Measurements from ENCODE around the gene PCCA. TPM values are rescaled to one million over a fixed set of nuclear protein-coding genes. Genes with fewer than 3 reads are reported as not detected.

Gene PCCA
- total and polyA plus RNA-seq, 2 of the 13 experiments (the other 11 are each of a cell fraction or from before 2014, with no cell fraction given) = 15.0 to 32.2 TPM

DNA sequence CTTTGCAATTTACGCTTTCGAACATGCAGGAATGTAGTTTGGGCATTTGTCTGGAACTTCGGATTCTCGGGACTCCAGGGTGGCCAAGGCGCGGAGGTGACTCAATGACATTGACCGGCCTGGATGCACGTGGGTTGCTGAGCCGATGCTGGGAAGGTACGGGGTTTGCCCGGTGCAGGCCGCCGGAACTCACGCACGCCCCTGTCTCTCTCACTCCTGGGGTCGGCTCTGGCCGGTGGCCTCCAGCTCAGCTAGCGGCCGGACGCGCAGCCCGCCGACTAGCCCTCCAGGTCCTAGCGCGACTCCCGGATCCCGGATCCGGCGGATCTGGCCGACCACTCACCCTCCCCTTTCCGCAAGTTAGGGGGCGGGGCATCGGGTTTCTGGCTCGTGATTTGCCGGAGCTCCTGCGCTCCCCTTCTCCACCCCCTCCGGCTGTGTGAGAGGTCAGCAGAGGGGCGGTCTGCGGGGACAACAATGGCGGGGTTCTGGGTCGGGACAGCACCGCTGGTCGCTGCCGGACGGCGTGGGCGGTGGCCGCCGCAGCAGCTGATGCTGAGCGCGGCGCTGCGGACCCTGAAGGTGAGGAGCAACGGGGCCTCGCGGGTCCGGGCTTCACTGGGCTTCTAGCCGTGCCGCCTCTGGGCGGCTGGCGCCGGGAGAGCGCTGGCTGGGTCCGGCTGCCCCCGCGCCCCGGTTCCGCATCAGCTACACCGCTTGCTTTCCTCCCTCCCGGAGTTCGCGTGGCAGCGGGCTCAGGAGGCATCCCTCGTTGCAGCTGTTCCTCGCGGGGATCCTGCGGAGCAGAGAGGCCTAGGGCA is at the start of gene PCCA (continued):
- TF ChIP-seq SRSF9 (IDR thresholded peaks at IDR 0.05; ENCODE audit: borderline replicate concordance, insufficient read depth, low read depth, low read length, poor library complexity, severe bottlenecking) (no peak), ZNF879 (CRISPR knock-in tag; IDR thresholded peaks at IDR 0.05) (no peak), NR2C2 (CRISPR knock-in tag; IDR thresholded peaks at IDR 0.05; ENCODE audit: borderline replicate concordance) (peak; percentile 95), ZNF678 (CRISPR knock-in tag; IDR thresholded peaks at IDR 0.05) (peak; percentile 57; the same call in 1 of the 2 replicates), SP140L (CRISPR knock-in tag; IDR thresholded peaks at IDR 0.05; ENCODE audit: borderline replicate concordance) (peak; percentile 19; the same call in 1 of the 2 replicates), ZNF891 (CRISPR knock-in tag; IDR thresholded peaks at IDR 0.05) (peak; percentile 83; the same call in 1 of the 2 replicates), KDM3A (CRISPR knock-in tag; IDR thresholded peaks at IDR 0.05; ENCODE audit: low read depth) (peak; percentile 60; the same call in 1 of the 2 replicates), ZNF629 (CRISPR knock-in tag; conservative IDR thresholded peaks at IDR 0.05) (0 out of 2 replicates have a peak, but pooled peaks have one; percentile 24), ELF3 (CRISPR knock-in tag; IDR thresholded peaks at IDR 0.05) (peak; percentile 65), CREM (IDR thresholded peaks at IDR 0.05) (no peak), CREM (CRISPR knock-in tag; IDR thresholded peaks at IDR 0.05) (no peak), POLR2G (IDR thresholded peaks at IDR 0.05; ENCODE audit: low read depth, low read length) (peak; percentile 78), KDM4B (CRISPR knock-in tag; IDR thresholded peaks at IDR 0.05) (peak; percentile 60; the same call in 1 of the 2 replicates), RNF2 (conservative IDR thresholded peaks at IDR 0.05; ENCODE audit: low read depth) (0 out of 2 replicates have a peak, but pooled peaks have one; percentile 26)
- TF ChIP-seq, protein P1, sequence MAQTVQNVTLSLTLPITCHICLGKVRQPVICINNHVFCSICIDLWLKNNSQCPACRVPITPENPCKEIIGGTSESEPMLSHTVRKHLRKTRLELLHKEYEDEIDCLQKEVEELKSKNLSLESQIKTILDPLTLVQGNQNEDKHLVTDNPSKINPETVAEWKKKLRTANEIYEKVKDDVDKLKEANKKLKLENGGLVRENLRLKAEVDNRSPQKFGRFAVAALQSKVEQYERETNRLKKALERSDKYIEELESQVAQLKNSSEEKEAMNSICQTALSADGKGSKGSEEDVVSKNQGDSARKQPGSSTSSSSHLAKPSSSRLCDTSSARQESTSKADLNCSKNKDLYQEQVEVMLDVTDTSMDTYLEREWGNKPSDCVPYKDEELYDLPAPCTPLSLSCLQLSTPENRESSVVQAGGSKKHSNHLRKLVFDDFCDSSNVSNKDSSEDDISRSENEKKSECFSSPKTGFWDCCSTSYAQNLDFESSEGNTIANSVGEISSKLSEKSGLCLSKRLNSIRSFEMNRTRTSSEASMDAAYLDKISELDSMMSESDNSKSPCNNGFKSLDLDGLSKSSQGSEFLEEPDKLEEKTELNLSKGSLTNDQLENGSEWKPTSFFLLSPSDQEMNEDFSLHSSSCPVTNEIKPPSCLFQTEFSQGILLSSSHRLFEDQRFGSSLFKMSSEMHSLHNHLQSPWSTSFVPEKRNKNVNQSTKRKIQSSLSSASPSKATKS (CRISPR knock-in tag; IDR thresholded peaks at IDR 0.05) = peak; percentile 26; the same call in 1 of the 2 replicates
- TF ChIP-seq, protein P2, sequence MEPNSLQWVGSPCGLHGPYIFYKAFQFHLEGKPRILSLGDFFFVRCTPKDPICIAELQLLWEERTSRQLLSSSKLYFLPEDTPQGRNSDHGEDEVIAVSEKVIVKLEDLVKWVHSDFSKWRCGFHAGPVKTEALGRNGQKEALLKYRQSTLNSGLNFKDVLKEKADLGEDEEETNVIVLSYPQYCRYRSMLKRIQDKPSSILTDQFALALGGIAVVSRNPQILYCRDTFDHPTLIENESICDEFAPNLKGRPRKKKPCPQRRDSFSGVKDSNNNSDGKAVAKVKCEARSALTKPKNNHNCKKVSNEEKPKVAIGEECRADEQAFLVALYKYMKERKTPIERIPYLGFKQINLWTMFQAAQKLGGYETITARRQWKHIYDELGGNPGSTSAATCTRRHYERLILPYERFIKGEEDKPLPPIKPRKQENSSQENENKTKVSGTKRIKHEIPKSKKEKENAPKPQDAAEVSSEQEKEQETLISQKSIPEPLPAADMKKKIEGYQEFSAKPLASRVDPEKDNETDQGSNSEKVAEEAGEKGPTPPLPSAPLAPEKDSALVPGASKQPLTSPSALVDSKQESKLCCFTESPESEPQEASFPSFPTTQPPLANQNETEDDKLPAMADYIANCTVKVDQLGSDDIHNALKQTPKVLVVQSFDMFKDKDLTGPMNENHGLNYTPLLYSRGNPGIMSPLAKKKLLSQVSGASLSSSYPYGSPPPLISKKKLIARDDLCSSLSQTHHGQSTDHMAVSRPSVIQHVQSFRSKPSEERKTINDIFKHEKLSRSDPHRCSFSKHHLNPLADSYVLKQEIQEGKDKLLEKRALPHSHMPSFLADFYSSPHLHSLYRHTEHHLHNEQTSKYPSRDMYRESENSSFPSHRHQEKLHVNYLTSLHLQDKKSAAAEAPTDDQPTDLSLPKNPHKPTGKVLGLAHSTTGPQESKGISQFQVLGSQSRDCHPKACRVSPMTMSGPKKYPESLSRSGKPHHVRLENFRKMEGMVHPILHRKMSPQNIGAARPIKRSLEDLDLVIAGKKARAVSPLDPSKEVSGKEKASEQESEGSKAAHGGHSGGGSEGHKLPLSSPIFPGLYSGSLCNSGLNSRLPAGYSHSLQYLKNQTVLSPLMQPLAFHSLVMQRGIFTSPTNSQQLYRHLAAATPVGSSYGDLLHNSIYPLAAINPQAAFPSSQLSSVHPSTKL (CRISPR knock-in tag; IDR thresholded peaks at IDR 0.05) = peak; percentile 73
- TF ChIP-seq, protein P3, sequence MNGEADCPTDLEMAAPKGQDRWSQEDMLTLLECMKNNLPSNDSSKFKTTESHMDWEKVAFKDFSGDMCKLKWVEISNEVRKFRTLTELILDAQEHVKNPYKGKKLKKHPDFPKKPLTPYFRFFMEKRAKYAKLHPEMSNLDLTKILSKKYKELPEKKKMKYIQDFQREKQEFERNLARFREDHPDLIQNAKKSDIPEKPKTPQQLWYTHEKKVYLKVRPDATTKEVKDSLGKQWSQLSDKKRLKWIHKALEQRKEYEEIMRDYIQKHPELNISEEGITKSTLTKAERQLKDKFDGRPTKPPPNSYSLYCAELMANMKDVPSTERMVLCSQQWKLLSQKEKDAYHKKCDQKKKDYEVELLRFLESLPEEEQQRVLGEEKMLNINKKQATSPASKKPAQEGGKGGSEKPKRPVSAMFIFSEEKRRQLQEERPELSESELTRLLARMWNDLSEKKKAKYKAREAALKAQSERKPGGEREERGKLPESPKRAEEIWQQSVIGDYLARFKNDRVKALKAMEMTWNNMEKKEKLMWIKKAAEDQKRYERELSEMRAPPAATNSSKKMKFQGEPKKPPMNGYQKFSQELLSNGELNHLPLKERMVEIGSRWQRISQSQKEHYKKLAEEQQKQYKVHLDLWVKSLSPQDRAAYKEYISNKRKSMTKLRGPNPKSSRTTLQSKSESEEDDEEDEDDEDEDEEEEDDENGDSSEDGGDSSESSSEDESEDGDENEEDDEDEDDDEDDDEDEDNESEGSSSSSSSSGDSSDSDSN (CRISPR knock-in tag; IDR thresholded peaks at IDR 0.05) = peak; percentile 97
